Measurements from ENCODE around the gene MEIKIN. TPM values are rescaled to one million over a fixed set of nuclear protein-coding genes. Genes with fewer than 3 reads are reported as not detected.
A peak's percentile ranks its signal among the peaks of the same experiment; 100 is the strongest.
"Not testable (repeated sequence)": the region's sequence is repeated elsewhere in the genome, so short reads cannot be mapped to it uniquely, and the experiment has no call there.

Gene MEIKIN
- total and polyA plus RNA-seq, 3 experiments from 2014 or later = 0.53 to 0.69 TPM; not detected in 1

- H3K9me3 Mint-ChIP-seq = peaks cover 0 to 4% (median 0%) of the 10 kb centered on the region in 5 donors
- H3K4me3 Mint-ChIP-seq = no peak overlapping the region
- Histone ChIP-seq H3K4me3 (ENCODE audit: low read length) (no peak overlapping the region), H3K4me1 (ENCODE audit: insufficient read depth, low read length) (no peaks in the 10 kb centered on the region), H3K9me3 (ENCODE audit: low read length) (no peaks in the 10 kb centered on the region), H3K27ac (ENCODE audit: low read depth, low read length) (no peak overlapping the region), H3K36me3 (ENCODE audit: insufficient read depth, low read length) (no peaks in the 10 kb centered on the region), H3K27me3 (ENCODE audit: insufficient read depth, low read length, poor library complexity, severe bottlenecking) (no peaks in the 10 kb centered on the region)
- H3K27me3 Mint-ChIP-seq = peaks cover 0 to 2% of the 10 kb centered on the region in 2 donors
- ChIA-PET CTCF (no interaction called here), POLR2A (no interaction called here)
- no peaks in the 10 kb centered on the region for H3K4me1 Mint-ChIP-seq
- H3K36me3 Mint-ChIP-seq = peaks cover 0 to 3% (median 0%) of the 10 kb centered on the region in 3 donors
- no peak overlapping the region for H3K27ac Mint-ChIP-seq
- DNase-seq = no peak
Measured at GRCh38 chr5:131879705-131880104, 65.8 kb downstream of the MEIKIN start.

- no peak overlapping the region for H3K4me3 Mint-ChIP-seq
- H3K36me3 Mint-ChIP-seq = peaks cover 0 to 11% (median 0%) of the 10 kb centered on the region in 3 donors
- Histone ChIP-seq H3K36me3 (ENCODE audit: insufficient read depth, low read length) (no peaks in the 10 kb centered on the region), H3K4me3 (ENCODE audit: low read length) (no peak overlapping the region), H3K9me3 (ENCODE audit: low read length) (no peaks in the 10 kb centered on the region), H3K27ac (ENCODE audit: low read depth, low read length) (no peak overlapping the region), H3K4me1 (ENCODE audit: insufficient read depth, low read length) (no peaks in the 10 kb centered on the region), H3K27me3 (ENCODE audit: insufficient read depth, low read length, poor library complexity, severe bottlenecking) (no peaks in the 10 kb centered on the region)
- DNase-seq = no peak
- peak overlapping the region in 1 of 8 donors; percentile 50 for H3K27ac Mint-ChIP-seq
- CTCF ChIA-PET = no interaction called here
- H3K9me3 Mint-ChIP-seq = peaks cover 0 to 2% (median 0%) of the 10 kb centered on the region in 5 donors
- POLR2A ChIA-PET = no interaction called here
- H3K27me3 Mint-ChIP-seq = peaks cover 0 to 2% of the 10 kb centered on the region in 2 donors
- H3K4me1 Mint-ChIP-seq = no peaks in the 10 kb centered on the region
Measured at GRCh38 chr5:131877873-131878272, 67.6 kb downstream of the MEIKIN start.

- H3K9me3 ChIP-seq (ENCODE audit: low read length); H3K4me1 Mint-ChIP-seq; H3K4me1 ChIP-seq (ENCODE audit: insufficient read depth, low read length); DNase-seq; H3K27ac ChIP-seq (ENCODE audit: low read depth, low read length); H3K27me3 ChIP-seq (ENCODE audit: insufficient read depth, low read length, poor library complexity, severe bottlenecking); CTCF ChIA-PET; H3K4me3 Mint-ChIP-seq; H3K4me3 ChIP-seq (ENCODE audit: low read length); POLR2A ChIA-PET; H3K36me3 ChIP-seq (ENCODE audit: insufficient read depth, low read length); H3K27ac Mint-ChIP-seq; H3K27me3 Mint-ChIP-seq: not testable (repeated sequence)
- Mint-ChIP-seq H3K36me3 (peaks cover 6 to 49% (median 6%) of the 10 kb centered on the region in 3 donors), H3K9me3 (peaks cover 11 to 37% (median 28%) of the 10 kb centered on the region in 5 donors)
Measured at GRCh38 chr5:131871251-131871650, 74.2 kb downstream of the MEIKIN start.

- Mint-ChIP-seq H3K36me3 (peaks cover 12 to 67% (median 13%) of the 10 kb centered on the region in 3 donors), H3K27ac (no peak overlapping the region), H3K4me3 (no peak overlapping the region), H3K4me1 (no peaks in the 10 kb centered on the region), H3K9me3 (peaks cover 32 to 68% (median 58%) of the 10 kb centered on the region in 5 donors), H3K27me3 (peaks cover 3 to 8% of the 10 kb centered on the region in 2 donors)
- Histone ChIP-seq H3K4me1 (ENCODE audit: insufficient read depth, low read length) (no peaks in the 10 kb centered on the region), H3K9me3 (ENCODE audit: low read length) (peaks cover 7% of the 10 kb centered on the region), H3K4me3 (ENCODE audit: low read length) (no peak overlapping the region), H3K27me3 (ENCODE audit: insufficient read depth, low read length, poor library complexity, severe bottlenecking) (no peaks in the 10 kb centered on the region), H3K27ac (ENCODE audit: low read depth, low read length) (no peak overlapping the region), H3K36me3 (ENCODE audit: insufficient read depth, low read length) (no peaks in the 10 kb centered on the region)
- POLR2A ChIA-PET = no interaction called here
- DNase-seq = no peak
- CTCF ChIA-PET = no interaction called here
Measured at GRCh38 chr5:131867524-131867923, 77.9 kb downstream of the MEIKIN start.

- peaks cover 29 to 55% (median 51%) of the 10 kb centered on the region in 5 donors for H3K9me3 Mint-ChIP-seq
- no peak overlapping the region for H3K4me3 Mint-ChIP-seq
- H3K36me3 Mint-ChIP-seq = peaks cover 9 to 60% (median 10%) of the 10 kb centered on the region in 3 donors
- H3K36me3 ChIP-seq (ENCODE audit: insufficient read depth, low read length) = no peaks in the 10 kb centered on the region
- CTCF ChIA-PET = interaction anchor here (0.7 kb wide), 1 partner anchor 18 kb away, joined by 3 read pairs; no protein-coding TSS in a partner anchor
- H3K27me3 ChIP-seq (ENCODE audit: insufficient read depth, low read length, poor library complexity, severe bottlenecking) = no peaks in the 10 kb centered on the region
- H3K4me3 ChIP-seq (ENCODE audit: low read length) = no peak overlapping the region
- H3K4me1 Mint-ChIP-seq = no peaks in the 10 kb centered on the region
- H3K9me3 ChIP-seq (ENCODE audit: low read length) = peaks cover 7% of the 10 kb centered on the region
- no peak overlapping the region for H3K27ac Mint-ChIP-seq
- peaks cover 0 to 5% of the 10 kb centered on the region in 2 donors for H3K27me3 Mint-ChIP-seq
- H3K4me1 ChIP-seq (ENCODE audit: insufficient read depth, low read length) = no peaks in the 10 kb centered on the region
- POLR2A ChIA-PET = no interaction called here
- DNase-seq = no peak
- no peak overlapping the region for H3K27ac ChIP-seq (ENCODE audit: low read depth, low read length)
Measured at GRCh38 chr5:131863700-131864099, 81.8 kb downstream of the MEIKIN start.

- Mint-ChIP-seq H3K4me3 (no peak overlapping the region), H3K36me3 (peaks cover 0 to 20% (median 0%) of the 10 kb centered on the region in 3 donors), H3K27me3 (no peaks in the 10 kb centered on the region), H3K9me3 (peaks cover 0 to 11% (median 0%) of the 10 kb centered on the region in 5 donors), H3K27ac (peak overlapping the region in 1 of 8 donors; percentile 41), H3K4me1 (peaks cover 22 to 31% (median 28%) of the 10 kb centered on the region in 3 donors)
- Histone ChIP-seq H3K9me3 (ENCODE audit: low read length) (no peaks in the 10 kb centered on the region), H3K27me3 (ENCODE audit: insufficient read depth, low read length, poor library complexity, severe bottlenecking) (no peaks in the 10 kb centered on the region), H3K4me1 (ENCODE audit: insufficient read depth, low read length) (peaks cover 6% of the 10 kb centered on the region), H3K36me3 (ENCODE audit: insufficient read depth, low read length) (no peaks in the 10 kb centered on the region), H3K4me3 (ENCODE audit: low read length) (no peak overlapping the region), H3K27ac (ENCODE audit: low read depth, low read length) (no peak overlapping the region)
- POLR2A ChIA-PET = no interaction called here
- no peak for DNase-seq
- CTCF ChIA-PET = no interaction called here
Measured at GRCh38 chr5:131857388-131857787, 88.1 kb downstream of the MEIKIN start.

- CTCF ChIA-PET = no interaction called here
- Mint-ChIP-seq H3K4me1 (peaks cover 22 to 31% (median 28%) of the 10 kb centered on the region in 3 donors), H3K27me3 (peaks cover 0 to under 1% of the 10 kb centered on the region in 2 donors), H3K4me3 (no peak overlapping the region), H3K36me3 (peaks cover 0 to 22% (median 3%) of the 10 kb centered on the region in 3 donors), H3K9me3 (peaks cover 0 to 14% (median 4%) of the 10 kb centered on the region in 5 donors), H3K27ac (peak overlapping the region in 4 of 8 donors; percentile 0 to 90 (median 28))
- H3K4me1 ChIP-seq (ENCODE audit: insufficient read depth, low read length) = peaks cover 6% of the 10 kb centered on the region
- POLR2A ChIA-PET = no interaction called here
- no peaks in the 10 kb centered on the region for H3K36me3 ChIP-seq (ENCODE audit: insufficient read depth, low read length)
- no peak overlapping the region for H3K27ac ChIP-seq (ENCODE audit: low read depth, low read length)
- no peaks in the 10 kb centered on the region for H3K27me3 ChIP-seq (ENCODE audit: insufficient read depth, low read length, poor library complexity, severe bottlenecking)
- no peak overlapping the region for H3K4me3 ChIP-seq (ENCODE audit: low read length)
- H3K9me3 ChIP-seq (ENCODE audit: low read length) = no peaks in the 10 kb centered on the region
- no peak for DNase-seq
Measured at GRCh38 chr5:131855452-131855851, 90.0 kb downstream of the MEIKIN start.

- H3K27ac ChIP-seq (ENCODE audit: low read depth, low read length) = no peak overlapping the region
- no peak for DNase-seq
Measured at GRCh38 chr5:131854134-131854533, 91.3 kb downstream of the MEIKIN start.

More at GRCh38 chr5:131854134-131854533, 91.3 kb downstream of the MEIKIN start:
- peaks cover 0 to 2% of the 10 kb centered on the region in 2 donors for H3K27me3 Mint-ChIP-seq
- H3K4me3 ChIP-seq (ENCODE audit: low read length) = no peak overlapping the region
- H3K4me1 ChIP-seq (ENCODE audit: insufficient read depth, low read length) = peaks cover 6% of the 10 kb centered on the region
- peak overlapping the region in 5 of 7 donors; percentile 5 to 55 (median 24) for H3K4me3 Mint-ChIP-seq
- H3K36me3 ChIP-seq (ENCODE audit: insufficient read depth, low read length) = no peaks in the 10 kb centered on the region
- ChIA-PET POLR2A (no interaction called here), CTCF (no interaction called here)
- peaks cover 3 to 23% (median 7%) of the 10 kb centered on the region in 5 donors for H3K9me3 Mint-ChIP-seq
- H3K27me3 ChIP-seq (ENCODE audit: insufficient read depth, low read length, poor library complexity, severe bottlenecking) = no peaks in the 10 kb centered on the region
- peaks cover under 1 to 23% (median 3%) of the 10 kb centered on the region in 3 donors for H3K36me3 Mint-ChIP-seq
- H3K4me1 Mint-ChIP-seq = peaks cover 22 to 31% (median 28%) of the 10 kb centered on the region in 3 donors
- H3K27ac Mint-ChIP-seq = peak overlapping the region in 7 of 8 donors; percentile 32 to 85 (median 68)
- H3K9me3 ChIP-seq (ENCODE audit: low read length) = no peaks in the 10 kb centered on the region
